Bronchial epithelial cell (primary cell): Measurements from ENCODE around the gene MAP2K7. TPM values are rescaled to one million over a fixed set of nuclear protein-coding genes. Genes with fewer than 3 reads are reported as not detected.

ENCODE experiments used
- DNase-seq: peaks from one replicate; pipeline ENCODE4 v3.0.0-alpha.2; 2010; ENCODE audit warnings: low read depth
- FAIRE-seq: peaks from 2 replicates; lab custom pipeline; 2011; peaks lifted over from hg19 to GRCh38; lab: Jason Lieb, UNC
- H3K27me3 ChIP-seq: 2 replicates; pipeline ENCODE4 v1.5.1; 2011; ENCODE audit warnings: low read length; ENCODE audit not compliant: control insufficient read depth, insufficient read depth
- H3K36me3 ChIP-seq: 2 replicates; pipeline ENCODE4 v1.5.1; 2011; ENCODE audit warnings: low read length; ENCODE audit not compliant: control insufficient read depth, insufficient read depth
- H3K4me3 ChIP-seq: 2 replicates; pipeline ENCODE4 v1.5.1; 2011; ENCODE audit warnings: mild to moderate bottlenecking, low read depth, low read length, control low read depth
- total RNA-seq: library from RNA; depleted of rRNA; stranded (reverse); fragments of >200 nt; gene quantifications from 2 replicates; pipeline ENCODE4 v1.2.1, GENCODE V29; 2014
- TF ChIP-seq, protein P1 (sequence below): IDR thresholded peaks from 2 replicates; pipeline ENCODE4 v1.5.1; 2011; ENCODE audit warnings: mild to moderate bottlenecking, moderate library complexity, low read length, control low read depth, inconsistent platforms; ENCODE audit not compliant: insufficient read depth, severe bottlenecking

The MAP2K7 gene
- total RNA-seq, 1 donor from 2014 or later, result 10.0 TPM

DNA sequence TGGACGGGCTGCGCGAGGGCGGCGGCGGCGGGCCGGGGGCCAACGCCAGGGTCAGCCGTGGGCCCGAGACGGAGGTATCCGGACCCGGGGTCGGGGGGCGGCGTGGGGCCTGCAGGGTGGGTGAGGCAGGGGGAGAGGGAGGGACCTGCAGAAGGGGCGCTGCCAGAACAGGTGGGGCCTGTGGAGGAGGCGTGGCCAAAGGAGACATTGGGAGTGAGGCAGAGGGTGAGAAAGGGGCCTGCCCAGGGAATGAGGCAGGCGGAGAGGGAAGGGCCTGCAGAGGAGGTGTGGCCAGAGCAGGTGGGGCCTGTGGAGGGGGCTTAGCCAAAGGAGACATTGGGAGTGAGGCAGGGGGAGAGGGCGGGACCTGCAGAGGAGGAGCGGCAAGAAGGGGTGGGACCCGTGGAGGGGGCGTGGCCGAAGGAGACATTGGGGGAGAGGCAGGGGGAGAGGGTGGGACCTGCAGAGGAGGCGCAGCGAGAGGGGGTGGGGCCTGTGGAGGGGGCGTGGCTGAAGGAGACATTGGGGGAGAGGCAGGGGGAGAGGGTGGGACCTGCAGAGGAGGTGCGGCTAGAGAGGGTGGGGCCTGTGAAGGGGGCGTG lies 33.7 kb upstream of the MAP2K7 start:
- H3K4me3 ChIP-seq, result peak overlapping the region; percentile 41
- TF ChIP-seq, protein P1, sequence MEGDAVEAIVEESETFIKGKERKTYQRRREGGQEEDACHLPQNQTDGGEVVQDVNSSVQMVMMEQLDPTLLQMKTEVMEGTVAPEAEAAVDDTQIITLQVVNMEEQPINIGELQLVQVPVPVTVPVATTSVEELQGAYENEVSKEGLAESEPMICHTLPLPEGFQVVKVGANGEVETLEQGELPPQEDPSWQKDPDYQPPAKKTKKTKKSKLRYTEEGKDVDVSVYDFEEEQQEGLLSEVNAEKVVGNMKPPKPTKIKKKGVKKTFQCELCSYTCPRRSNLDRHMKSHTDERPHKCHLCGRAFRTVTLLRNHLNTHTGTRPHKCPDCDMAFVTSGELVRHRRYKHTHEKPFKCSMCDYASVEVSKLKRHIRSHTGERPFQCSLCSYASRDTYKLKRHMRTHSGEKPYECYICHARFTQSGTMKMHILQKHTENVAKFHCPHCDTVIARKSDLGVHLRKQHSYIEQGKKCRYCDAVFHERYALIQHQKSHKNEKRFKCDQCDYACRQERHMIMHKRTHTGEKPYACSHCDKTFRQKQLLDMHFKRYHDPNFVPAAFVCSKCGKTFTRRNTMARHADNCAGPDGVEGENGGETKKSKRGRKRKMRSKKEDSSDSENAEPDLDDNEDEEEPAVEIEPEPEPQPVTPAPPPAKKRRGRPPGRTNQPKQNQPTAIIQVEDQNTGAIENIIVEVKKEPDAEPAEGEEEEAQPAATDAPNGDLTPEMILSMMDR, result no peak
- no peaks in the 10 kb centered on the region for H3K36me3 ChIP-seq
- peak; percentile 21 for DNase-seq
- peaks cover 11% of the 10 kb centered on the region for H3K27me3 ChIP-seq
- FAIRE-seq, result no peak

GRCh38 chr19:7870571-7871436 lies 32.9 kb upstream of the MAP2K7 start:
- TF ChIP-seq, protein P1, result no peak
- H3K27me3 ChIP-seq, result peaks cover 11% of the 10 kb centered on the region
- FAIRE-seq (no peak), DNase-seq (peak; percentile 61)
- no peaks in the 10 kb centered on the region for H3K36me3 ChIP-seq
- no peak overlapping the region for H3K4me3 ChIP-seq

GRCh38 chr19:7871437-7872305 lies 32.0 kb upstream of the MAP2K7 start:
- FAIRE-seq, result peak; percentile 32
- Histone ChIP-seq H3K4me3 (peak overlapping the region; percentile 29), H3K36me3 (no peaks in the 10 kb centered on the region), H3K27me3 (peaks cover 11% of the 10 kb centered on the region)
- TF ChIP-seq, protein P1, result no peak
- peak; percentile 87 for DNase-seq

- DNase-seq (no peak), FAIRE-seq (no peak)
- Histone ChIP-seq H3K27me3 (peaks cover 11% of the 10 kb centered on the region), H3K36me3 (no peaks in the 10 kb centered on the region), H3K4me3 (no peak overlapping the region)
- TF ChIP-seq, protein P1, result no peak
Measured at GRCh38 chr19:7872306-7873204, 31.1 kb upstream of the MAP2K7 start.
